Astrocyte of the spinal cord (primary cell): ENCODE measurements around the gene ARHGAP18.

Experiments
- DNase-seq: peaks from one replicate; pipeline ENCODE4 v3.0.0; 2011; ENCODE audit warnings: low read depth, low spot score
- H3K4me3 ChIP-seq: 2 replicates; pipeline ENCODE4 v1.5.1; 2011; ENCODE audit warnings: low read depth, mild to moderate bottlenecking, low read length, moderate library complexity
- CTCF ChIP-seq: IDR thresholded peaks from 2 replicates; pipeline ENCODE4 v1.5.1; 2012; ENCODE audit warnings: low read depth, mild to moderate bottlenecking, low read length, inconsistent platforms
- in situ Hi-C: cut with HindIII; loops from 2 replicates; pipeline ENCODE4 v1.10.0; 2017; ENCODE audit warnings: low sequenced_read_pairs

ARHGAP18 gene

GRCh38 chr6:129641344-129641743 is 68.6 kb downstream of the ARHGAP18 start:
- in situ Hi-C loops: no loop called here
- peak; percentile 61 for DNase-seq
- no peak overlapping the region for H3K4me3 ChIP-seq
- TF ChIP-seq CTCF: no peak

GRCh38 chr6:129638686-129639085 is 71.3 kb downstream of the ARHGAP18 start:
- in situ Hi-C loops: no loop called here
- peak; percentile 39 for DNase-seq
- TF ChIP-seq CTCF: no peak
- H3K4me3 ChIP-seq: no peak overlapping the region

DNA sequence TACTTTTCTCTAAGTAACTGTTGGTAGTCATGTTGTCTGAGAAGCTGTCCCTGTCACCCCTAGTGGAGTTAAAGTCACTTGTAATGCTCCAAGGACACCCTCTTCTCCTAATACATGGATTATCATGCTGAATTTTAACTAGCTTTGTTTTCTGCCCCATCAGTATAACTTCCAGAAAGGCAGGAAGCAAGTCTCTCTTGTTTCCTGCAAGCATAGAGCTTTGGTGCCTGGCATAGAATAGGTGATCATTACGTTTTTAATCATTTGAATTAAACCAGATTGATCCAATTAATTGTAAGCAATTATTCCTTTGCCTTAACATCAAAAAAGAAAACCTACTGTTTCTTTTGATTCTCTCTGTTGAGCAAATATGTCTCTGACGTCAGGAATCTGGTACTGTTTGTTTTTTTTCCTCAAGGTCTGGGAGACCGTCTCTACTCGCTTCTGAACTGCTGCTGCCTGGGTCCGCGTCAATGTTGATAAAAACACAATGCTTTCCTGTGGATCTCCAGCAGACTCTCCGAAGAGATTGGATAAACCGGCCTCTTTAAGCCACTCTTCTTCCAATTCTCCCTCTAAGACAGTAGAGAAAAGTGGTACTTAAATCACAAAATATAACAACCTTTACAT is 71.8 kb downstream of the ARHGAP18 start:
- H3K4me3 ChIP-seq: no peak overlapping the region
- peak; percentile 86 for DNase-seq
- TF ChIP-seq CTCF: no peak
- in situ Hi-C loops: no loop called here

GRCh38 chr6:129637340-129638054 is 72.5 kb downstream of the ARHGAP18 start:
- in situ Hi-C loops: no loop called here
- H3K4me3 ChIP-seq: no peak overlapping the region
- TF ChIP-seq CTCF: no peak
- no peak for DNase-seq

- peak; percentile 83 for DNase-seq
- in situ Hi-C loops: no loop called here
- no peak for TF ChIP-seq CTCF
Measured at GRCh38 chr6:129635396-129636130, 74.4 kb downstream of the ARHGAP18 start.

DNA sequence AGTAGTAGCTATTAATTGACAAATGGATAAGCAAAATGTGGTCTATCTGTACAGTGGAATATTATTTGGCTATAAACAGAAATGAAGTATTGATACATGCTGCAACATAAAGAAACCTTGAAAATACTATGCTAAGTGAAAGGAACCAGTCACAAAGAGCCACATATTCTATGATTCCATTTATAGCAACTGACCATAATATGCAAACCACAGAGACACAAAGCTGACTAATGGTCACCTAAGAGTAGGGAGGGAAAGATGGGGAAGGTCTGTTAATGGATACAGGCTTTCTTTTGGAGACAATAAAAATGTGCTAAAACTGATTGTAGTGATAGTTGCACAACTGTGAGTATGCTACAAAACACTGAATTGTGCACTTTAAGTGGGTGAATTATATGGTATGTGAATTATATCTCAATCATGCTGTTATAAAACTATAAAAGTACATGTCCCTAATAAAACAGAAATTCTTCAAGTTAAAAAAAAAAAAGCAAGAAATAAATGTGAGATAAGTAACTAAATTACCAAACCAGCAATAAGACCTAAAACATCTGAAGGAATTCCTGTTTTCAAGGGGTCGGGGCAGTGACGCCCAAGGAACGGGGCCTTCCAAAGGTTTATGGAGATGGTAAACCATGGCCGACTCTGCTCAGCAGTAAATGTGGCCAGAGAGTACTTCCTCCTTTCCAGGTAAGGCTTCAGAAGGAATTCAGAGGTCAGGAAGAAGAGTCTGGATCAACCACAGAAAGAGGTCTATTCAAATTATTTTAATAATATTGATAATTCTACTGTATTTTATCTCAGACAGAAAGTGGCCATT is 75.4 kb downstream of the ARHGAP18 start:
- no peak for TF ChIP-seq CTCF
- peak; percentile 16 for DNase-seq
- in situ Hi-C loops: no loop called here
- H3K4me3 ChIP-seq: no peak overlapping the region

More at GRCh38 chr6:129635396-129636130, 74.4 kb downstream of the ARHGAP18 start:
- H3K4me3 ChIP-seq: no peak overlapping the region
